DOHH2 (cell line): Measurements from ENCODE around the gene ARHGEF5.
"Not testable (repeated sequence)": the region's sequence is repeated elsewhere in the genome, so short reads cannot be mapped to it uniquely, and the experiment has no call there.

Source experiments
- H3F3A ChIP-seq: fragments of 200-600 bp; sonication (generic), shearing (Covaris generic); 2 replicates; pipeline ENCODE4 v1.6.0; 2016; ENCODE audit warnings: antibody characterized with exemption, mild to moderate bottlenecking; ENCODE audit not compliant: control insufficient read depth, insufficient read depth
- H3K27ac ChIP-seq: fragments of 200-600 bp; sonication (generic); 2 replicates; pipeline ENCODE4 v1.5.1; 2014; ENCODE audit warnings: low read depth, mild to moderate bottlenecking, low read length, moderate library complexity
- H3K27me3 ChIP-seq: fragments of 200-600 bp; sonication (generic); 2 replicates; pipeline ENCODE4 v1.6.1; 2014; ENCODE audit warnings: mild to moderate bottlenecking, low read length, mixed read lengths; ENCODE audit not compliant: control insufficient read depth
- H3K36me3 ChIP-seq: fragments of 200-600 bp; sonication (generic); 2 replicates; pipeline ENCODE4 v1.6.1; 2014; ENCODE audit warnings: mild to moderate bottlenecking, low read length, moderate library complexity, mixed read lengths; ENCODE audit not compliant: control insufficient read depth
- H3K4me1 ChIP-seq: fragments of 200-600 bp; sonication (generic); 2 replicates; pipeline ENCODE4 v1.6.1; 2014; ENCODE audit warnings: mild to moderate bottlenecking, low read length, mixed read lengths; ENCODE audit not compliant: control insufficient read depth
- H3K4me2 ChIP-seq: fragments of 200-600 bp; sonication (generic); 2 replicates; pipeline ENCODE4 v1.6.0; 2014; ENCODE audit warnings: mild to moderate bottlenecking, low read length, moderate library complexity
- H3K4me3 ChIP-seq: fragments of 200-600 bp; sonication (generic); 2 replicates; pipeline ENCODE4 v1.5.1; 2014; ENCODE audit warnings: mild to moderate bottlenecking, low read length, mixed read lengths
- H3K79me2 ChIP-seq: fragments of 200-600 bp; sonication (generic); 2 replicates; pipeline ENCODE4 v1.6.1; 2014; ENCODE audit warnings: mild to moderate bottlenecking, low read length, mixed read lengths; ENCODE audit not compliant: control insufficient read depth
- H3K9me2 ChIP-seq: fragments of 200-600 bp; sonication (generic); replicated peaks from 2 replicates; pipeline ENCODE4 v1.6.1; 2014; ENCODE audit warnings: mild to moderate bottlenecking, low read length, mixed read lengths; ENCODE audit not compliant: control insufficient read depth
- H3K9me3 ChIP-seq: fragments of 200-600 bp; sonication (generic); 2 replicates; pipeline ENCODE4 v1.6.1; 2014; ENCODE audit warnings: antibody characterized with exemption, low read length, mixed read lengths; ENCODE audit not compliant: control insufficient read depth, insufficient read depth
- H4K20me1 ChIP-seq: fragments of 200-600 bp; sonication (generic); 2 replicates; pipeline ENCODE4 v1.6.0; 2014; ENCODE audit warnings: low read depth, mild to moderate bottlenecking, antibody characterized with exemption, low read length, moderate library complexity; ENCODE audit not compliant: control insufficient read depth, insufficient read depth
- CTCF ChIP-seq: fragments of 200-600 bp; sonication (generic); IDR thresholded peaks from one replicate; pipeline ENCODE4 v1.5.1; 2014; ENCODE audit warnings: antibody characterized with exemption, mild to moderate bottlenecking, low read depth, low read length; ENCODE audit not compliant: poor library complexity, severe bottlenecking
- EZH2phosphoT487 ChIP-seq: fragments of 200-600 bp; sonication (generic); IDR thresholded peaks from 2 replicates; pipeline ENCODE4 v1.6.1; 2017; ENCODE audit warnings: borderline replicate concordance, mild to moderate bottlenecking, antibody characterized with exemption, low read length, moderate library complexity, mixed read lengths

Gene ARHGEF5

GRCh38 chr7:144410441-144410840, 55.2 kb downstream of the ARHGEF5 start:
- Histone ChIP-seq H3K9me2 (no peaks in the 10 kb centered on the region), H3K4me1 (no peaks in the 10 kb centered on the region), H3K79me2 (no peaks in the 10 kb centered on the region), H3K27me3 (no peaks in the 10 kb centered on the region), H3K4me3 (no peak overlapping the region), H3K4me2 (no peak overlapping the region), H3F3A (no peaks in the 10 kb centered on the region), H3K9me3 (no peaks in the 10 kb centered on the region), H3K27ac (no peak overlapping the region), H3K36me3 (no peaks in the 10 kb centered on the region), H4K20me1 (no peaks in the 10 kb centered on the region)
- no peak for TF ChIP-seq CTCF
- TF ChIP-seq EZH2phosphoT487: no peak

- Histone ChIP-seq H4K20me1 (no peaks in the 10 kb centered on the region), H3K4me1 (no peaks in the 10 kb centered on the region), H3K9me3 (no peaks in the 10 kb centered on the region), H3K36me3 (no peaks in the 10 kb centered on the region), H3K27ac (no peak overlapping the region), H3K27me3 (no peaks in the 10 kb centered on the region), H3K9me2 (no peaks in the 10 kb centered on the region), H3F3A (no peaks in the 10 kb centered on the region), H3K4me2 (no peak overlapping the region), H3K4me3 (no peak overlapping the region), H3K79me2 (no peaks in the 10 kb centered on the region)
- TF ChIP-seq CTCF (no peak), EZH2phosphoT487 (no peak)
Measured at GRCh38 chr7:144414815-144415214, 59.6 kb downstream of the ARHGEF5 start.

DNA sequence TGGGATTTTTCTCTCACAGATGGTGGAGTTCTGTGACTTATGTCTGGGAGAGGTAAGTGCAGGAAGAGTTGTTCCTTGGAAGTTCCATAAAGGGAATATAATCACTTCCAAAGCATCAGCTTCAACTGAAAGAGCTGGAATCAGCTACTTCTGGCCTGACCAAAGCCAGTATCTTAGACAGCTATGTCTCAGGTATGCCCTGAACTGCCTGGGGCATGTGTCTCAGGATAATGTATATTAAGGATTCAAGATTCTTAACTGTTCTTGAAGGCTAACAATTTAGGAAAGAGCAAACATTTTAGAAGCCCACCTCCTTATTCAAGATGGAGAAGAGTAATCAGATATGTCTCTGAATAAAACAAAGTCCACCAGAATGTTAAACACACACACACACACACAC, 60.7 kb downstream of the ARHGEF5 start:
- Histone ChIP-seq H3F3A (no peaks in the 10 kb centered on the region), H3K36me3 (no peaks in the 10 kb centered on the region), H3K9me3 (no peaks in the 10 kb centered on the region), H3K4me2 (no peak overlapping the region), H3K4me3 (no peak overlapping the region), H3K9me2 (no peaks in the 10 kb centered on the region), H3K27ac (no peak overlapping the region), H3K27me3 (no peaks in the 10 kb centered on the region), H4K20me1 (no peaks in the 10 kb centered on the region), H3K79me2 (no peaks in the 10 kb centered on the region), H3K4me1 (no peaks in the 10 kb centered on the region)
- no peak for TF ChIP-seq CTCF
- no peak for TF ChIP-seq EZH2phosphoT487

GRCh38 chr7:144416341-144416740, 61.1 kb downstream of the ARHGEF5 start:
- no peaks in the 10 kb centered on the region for H3F3A ChIP-seq
- no peak overlapping the region for H3K4me2 ChIP-seq
- H3K9me3 ChIP-seq: no peaks in the 10 kb centered on the region
- H3K4me3 ChIP-seq: no peak overlapping the region
- H3K27me3 ChIP-seq: no peaks in the 10 kb centered on the region
- no peaks in the 10 kb centered on the region for H3K4me1 ChIP-seq
- no peaks in the 10 kb centered on the region for H3K36me3 ChIP-seq
- H3K27ac ChIP-seq: no peak overlapping the region
- H3K9me2 ChIP-seq: no peaks in the 10 kb centered on the region
- no peaks in the 10 kb centered on the region for H4K20me1 ChIP-seq
- TF ChIP-seq CTCF (no peak), EZH2phosphoT487 (no peak)
- H3K79me2 ChIP-seq: no peaks in the 10 kb centered on the region

DNA sequence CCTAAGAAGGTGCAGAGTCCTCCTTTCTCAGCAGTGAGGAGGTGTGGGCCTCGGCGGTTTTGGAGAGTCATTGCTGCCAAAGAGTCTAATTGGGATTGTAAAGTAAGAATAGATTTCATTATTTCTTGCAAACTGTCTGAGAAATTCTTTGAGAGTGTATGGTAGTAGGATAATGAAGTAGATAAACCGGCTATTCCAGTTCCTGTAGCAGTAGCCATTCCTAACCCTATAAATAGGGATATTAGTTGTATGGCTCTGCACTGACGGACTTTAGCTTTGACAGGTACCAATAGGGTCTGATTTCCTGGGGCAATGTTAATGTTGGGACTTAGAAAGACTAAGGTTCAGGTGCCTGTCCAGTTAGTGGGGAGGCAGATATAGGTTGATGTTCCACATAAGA, 63.7 kb downstream of the ARHGEF5 start:
- H3K4me2 ChIP-seq, H3K9me2 ChIP-seq, H3K4me1 ChIP-seq: not testable (repeated sequence)

More for the DNA sequence above, 63.7 kb downstream of the ARHGEF5 start:
- H3K36me3 ChIP-seq, H3K4me3 ChIP-seq, H3K27ac ChIP-seq, H3K27me3 ChIP-seq, H3K9me3 ChIP-seq, H3K79me2 ChIP-seq, H4K20me1 ChIP-seq, H3F3A ChIP-seq: not testable (repeated sequence)
